GM18909 (cell line): ENCODE measurements around the gene MEGF9.

Source experiments
- ATAC-seq: cut with Tn5 transposase; IDR thresholded peaks from one replicate; pipeline ENCODE4 v1.9.1; 2021; ENCODE audit warnings: mild to moderate bottlenecking; ENCODE audit not compliant: unreplicated experiment, poor library complexity

Gene MEGF9

DNA sequence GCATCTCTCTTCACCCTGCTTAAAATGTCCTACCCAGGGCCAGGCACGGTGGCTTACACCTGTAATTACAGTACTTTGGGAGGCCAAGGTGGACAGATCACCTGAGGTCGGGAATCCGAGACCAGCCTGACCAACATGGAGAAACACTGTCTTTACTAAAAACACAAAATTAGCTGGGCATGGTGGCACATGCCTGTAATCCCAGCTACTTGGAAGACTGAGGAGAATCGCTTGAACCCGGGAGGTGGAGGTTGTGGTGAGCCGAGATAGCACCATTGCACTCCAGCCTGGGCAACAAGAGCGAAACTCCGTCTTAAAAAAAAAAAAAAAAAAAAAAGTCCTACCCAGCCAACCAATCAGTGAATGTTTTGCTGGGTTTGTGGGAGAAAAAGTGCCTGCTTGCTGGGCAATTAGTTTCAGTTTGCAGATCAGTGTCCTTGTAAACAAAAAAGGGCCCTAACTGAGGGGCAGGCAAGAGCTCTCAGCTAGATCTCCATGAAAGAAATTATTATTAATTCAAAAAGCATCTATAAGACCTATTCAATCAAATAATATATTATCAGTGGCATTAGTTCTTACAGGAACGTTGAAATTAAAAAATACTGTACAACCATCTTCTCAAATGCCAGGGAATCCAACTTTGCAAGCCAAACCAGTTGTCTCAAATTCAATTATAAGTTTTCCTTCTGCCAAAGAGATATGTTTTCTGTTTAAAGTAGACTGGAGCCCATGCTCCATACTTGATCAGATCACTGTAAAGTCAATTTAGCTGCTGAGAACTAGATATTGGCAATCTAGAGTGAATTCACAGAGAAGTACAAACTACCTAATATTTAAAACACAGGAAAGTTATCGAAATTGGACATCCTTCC, 3.9 kb downstream of the MEGF9 start:
- ATAC-seq: no peak

DNA sequence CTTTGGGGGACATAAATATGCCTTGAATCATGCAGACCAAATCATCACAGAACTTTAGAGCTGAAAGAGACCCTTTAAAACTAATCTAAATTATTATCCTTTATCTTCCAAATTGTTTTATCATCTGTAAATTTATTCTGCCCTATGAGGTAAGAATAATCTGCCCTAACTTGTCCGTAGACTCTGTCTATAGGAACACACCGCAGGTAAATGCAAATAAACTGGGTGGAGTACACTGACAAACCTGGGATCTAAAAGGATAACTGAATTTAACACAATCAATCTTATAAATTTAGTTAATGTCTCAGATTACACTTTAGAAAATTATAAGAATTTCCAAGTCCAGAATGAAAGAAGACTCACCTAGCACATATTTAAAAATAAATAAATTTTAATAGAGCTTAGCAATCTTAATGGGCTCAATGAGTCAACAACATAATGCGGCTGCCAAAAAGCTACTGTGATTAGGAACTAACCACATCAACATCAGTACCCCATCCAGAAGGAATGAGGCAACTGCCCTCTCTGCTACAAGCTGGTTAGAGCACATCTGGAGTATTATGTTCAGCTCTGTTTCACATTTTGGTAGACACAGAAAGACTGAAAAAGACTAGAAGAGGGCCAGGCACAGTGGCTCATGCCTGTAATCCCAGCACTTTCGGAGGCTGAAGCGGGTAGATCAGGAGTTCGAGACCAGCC, 5.6 kb downstream of the MEGF9 start:
- no peak for ATAC-seq

DNA sequence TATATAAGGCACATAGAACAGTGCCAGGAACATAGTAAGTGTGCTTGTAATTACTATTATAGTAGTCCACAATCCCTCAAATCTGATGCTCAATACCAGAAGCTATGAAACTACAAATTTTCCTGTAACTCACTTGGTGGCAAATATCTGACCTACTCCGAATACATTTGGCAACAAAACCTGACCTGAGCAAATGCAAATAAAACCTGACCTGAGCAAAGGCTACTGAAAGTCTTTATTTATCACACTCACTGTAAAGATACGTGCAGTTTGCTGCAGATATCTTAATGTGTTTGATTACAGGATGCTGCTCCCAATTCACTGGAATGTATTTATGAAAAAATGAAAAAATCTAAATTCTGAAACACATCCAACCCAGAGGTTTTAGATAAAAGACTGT, 7.1 kb downstream of the MEGF9 start:
- ATAC-seq: no peak

DNA sequence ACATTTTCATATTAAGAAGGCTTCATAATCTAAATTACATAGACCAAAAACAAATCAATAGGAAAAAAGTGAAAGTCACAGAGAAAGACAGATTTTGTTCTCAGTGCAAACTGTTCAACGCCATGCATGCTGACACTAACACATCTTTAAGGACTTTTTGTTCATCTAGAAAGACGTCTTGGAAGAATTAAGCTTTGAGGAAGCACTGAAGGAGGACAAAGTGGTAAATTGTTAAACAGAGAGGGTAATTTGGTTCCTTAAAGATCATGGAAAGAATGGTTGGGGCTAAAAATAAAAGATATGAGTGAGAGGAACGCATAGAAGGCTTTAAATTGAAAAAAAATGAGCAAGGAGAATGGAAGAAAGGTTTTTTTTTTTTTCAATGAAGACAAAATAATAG, 9.1 kb downstream of the MEGF9 start:
- ATAC-seq: no peak

DNA sequence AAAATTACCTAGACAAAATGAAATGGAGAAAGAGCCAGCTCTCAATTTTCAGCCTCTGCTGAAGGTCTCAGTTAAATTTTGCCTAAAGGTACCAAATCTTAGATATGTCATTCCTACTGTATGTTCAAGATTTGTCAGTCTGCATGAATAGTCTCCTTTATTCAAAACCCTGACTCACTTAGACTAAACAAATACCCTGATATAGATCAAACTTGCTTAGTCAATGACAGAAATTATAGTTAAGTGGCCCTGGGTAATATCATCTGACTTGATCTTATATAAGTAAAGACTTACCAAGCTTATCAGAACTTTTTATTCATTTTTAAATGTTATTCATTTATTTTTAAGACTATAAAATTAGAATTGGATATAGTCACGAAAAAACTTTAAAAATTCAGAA, 12.2 kb downstream of the MEGF9 start:
- no peak for ATAC-seq

DNA sequence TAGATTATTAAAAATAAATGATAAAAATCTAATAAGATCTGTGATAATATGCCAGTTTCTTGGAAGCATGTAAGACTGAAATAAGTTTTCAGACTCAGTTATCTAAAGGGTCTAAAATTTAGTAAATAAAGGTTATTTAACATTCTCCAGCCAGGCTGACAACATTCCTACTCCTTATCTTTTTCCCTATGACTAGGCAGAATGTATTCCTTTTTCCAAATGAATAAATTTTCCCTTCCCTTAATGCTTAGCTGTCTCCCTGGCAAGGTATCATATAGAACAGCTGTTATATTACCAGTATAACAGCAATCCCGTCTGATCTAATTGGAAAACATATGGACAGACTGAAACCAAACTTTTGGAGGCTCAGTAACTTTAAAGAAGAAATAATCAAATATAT, 13.0 kb downstream of the MEGF9 start:
- no peak for ATAC-seq

DNA sequence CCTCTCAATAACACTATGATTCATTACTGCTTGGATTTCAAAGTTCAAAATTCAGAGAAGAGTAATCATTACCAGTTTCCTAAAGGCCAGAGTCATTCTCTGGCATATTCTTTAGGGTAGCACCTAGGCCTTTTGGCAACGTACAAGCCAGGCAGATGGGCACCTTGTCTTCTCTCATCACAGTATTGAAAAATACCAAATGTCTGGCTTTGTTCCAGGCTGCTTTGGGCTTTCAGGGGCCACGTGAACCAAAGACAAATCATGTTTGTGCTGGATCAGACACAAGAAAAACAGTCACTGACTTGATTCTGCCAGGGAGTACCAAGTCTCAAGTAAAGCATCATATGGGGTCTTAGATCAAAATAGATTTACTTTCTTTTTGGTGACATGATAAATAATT, 15.5 kb downstream of the MEGF9 start:
- no peak for ATAC-seq

DNA sequence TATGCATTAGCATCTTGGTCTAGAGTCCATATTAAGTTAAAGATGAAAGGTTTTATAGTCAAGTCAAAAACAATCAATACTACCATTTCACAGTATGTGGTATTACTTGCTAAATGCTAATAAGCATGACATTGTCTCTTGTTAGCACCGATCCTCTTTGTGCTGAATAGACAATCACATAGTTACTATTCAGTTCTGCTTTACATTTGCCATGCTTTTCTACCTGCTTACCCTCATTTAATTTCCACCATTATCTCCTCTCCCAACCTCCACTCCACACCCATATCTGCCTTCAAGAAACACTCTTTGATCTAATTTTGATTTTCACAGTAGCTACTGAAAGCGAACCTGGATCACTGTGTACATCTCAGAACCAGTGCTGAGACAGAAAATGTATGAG, 16.8 kb downstream of the MEGF9 start:
- no peak for ATAC-seq

DNA sequence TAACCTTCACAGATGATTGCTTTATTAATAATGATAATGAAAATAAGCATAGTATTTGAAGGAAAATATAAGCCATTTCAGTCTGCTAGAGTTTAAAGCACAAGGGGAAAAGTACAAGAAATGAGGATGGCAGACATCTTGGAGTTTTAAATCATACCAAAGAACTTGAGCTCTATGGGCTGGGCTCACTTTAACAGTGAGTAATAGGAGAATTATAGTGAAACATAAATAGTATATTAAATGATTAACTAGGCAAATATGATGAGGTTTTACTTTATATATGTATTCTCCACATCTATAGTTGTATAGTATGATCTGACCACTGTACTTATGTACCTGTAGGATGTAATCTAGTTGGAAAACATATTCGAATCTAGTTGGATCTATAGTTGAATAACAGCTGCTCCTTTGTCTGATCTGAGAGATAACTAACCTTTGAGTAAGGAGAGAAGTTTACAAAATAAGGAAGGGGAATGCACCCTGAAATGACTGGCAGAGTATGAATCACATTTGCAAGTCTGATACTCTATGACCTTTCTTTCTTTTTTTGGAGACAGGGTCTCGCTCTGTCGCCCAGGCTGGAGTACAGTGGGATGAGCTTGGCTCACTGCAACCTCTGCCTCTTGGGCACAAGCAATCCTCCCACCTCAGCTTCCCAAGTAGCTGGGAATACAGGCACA, 17.6 kb downstream of the MEGF9 start:
- no peak for ATAC-seq

DNA sequence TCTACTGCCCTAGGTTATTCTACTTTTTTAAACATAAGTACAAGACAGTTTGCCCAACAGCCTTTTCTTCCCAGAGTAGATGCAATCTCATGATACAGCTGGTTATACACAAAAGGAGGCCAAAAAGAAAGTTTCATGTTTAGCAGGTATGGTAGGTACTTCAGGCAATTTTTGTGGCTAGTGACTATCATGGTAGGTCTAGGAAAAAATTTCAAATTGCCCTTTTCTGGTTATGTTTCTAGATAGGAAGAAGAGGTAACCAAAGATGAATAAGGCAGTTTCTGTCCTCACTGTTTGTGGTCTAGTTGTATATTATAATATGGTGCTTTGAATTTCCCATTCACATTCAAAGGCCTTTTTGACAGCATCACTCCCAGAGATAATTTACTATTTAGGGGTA, 19.7 kb downstream of the MEGF9 start:
- ATAC-seq: peak; percentile 38

DNA sequence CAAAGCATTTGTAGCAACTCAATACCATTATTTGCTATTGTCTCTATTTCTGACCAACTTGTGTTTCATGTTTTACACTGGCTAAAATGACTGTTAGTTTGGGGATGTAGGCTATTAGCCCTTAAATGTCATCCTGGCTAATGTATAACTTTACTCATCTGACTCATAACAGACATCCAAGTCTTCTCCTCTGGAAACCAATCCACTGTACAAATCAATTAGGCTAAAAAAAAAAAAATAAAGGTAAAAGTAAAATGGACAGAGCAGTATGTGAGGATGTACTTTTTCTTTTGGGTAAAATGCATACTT, 20.6 kb downstream of the MEGF9 start:
- ATAC-seq: peak; percentile 66

DNA sequence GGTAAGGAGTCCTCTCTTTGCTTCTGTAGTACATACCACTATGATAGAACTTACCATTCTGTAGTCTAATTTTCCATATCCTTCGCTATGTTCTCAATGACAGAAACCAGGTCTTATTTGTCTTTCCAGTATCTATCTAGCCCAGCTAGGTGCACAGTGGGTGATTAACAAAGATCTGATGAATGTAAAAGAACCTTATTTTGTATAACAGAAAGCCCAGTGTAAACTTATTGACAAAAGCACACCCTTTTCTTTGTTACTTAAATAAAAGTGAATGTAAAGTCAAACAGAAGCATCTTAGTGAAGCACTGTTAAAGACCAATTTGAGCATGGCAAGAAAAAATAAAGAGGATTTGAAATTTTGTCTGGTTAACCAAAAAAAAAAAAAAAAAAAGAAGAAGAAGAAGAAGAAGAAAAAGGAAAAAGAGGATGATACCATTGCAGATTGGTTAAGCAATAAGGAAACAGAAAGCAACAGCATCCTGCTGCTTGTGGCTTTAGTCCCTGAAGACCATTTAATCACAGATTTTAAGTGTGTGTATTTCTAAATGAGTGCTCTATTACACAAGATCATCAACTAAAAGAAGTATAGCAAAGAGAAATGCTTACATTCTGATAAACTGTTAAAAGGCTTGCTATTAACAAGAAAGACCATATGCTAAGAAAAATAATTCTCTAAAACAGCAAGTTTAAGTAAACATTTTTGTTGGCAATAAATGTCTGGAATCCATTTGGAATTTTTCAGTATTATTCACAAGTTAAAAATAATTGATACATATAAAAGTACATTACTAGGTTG, 21.2 kb downstream of the MEGF9 start:
- ATAC-seq: peak; percentile 56

DNA sequence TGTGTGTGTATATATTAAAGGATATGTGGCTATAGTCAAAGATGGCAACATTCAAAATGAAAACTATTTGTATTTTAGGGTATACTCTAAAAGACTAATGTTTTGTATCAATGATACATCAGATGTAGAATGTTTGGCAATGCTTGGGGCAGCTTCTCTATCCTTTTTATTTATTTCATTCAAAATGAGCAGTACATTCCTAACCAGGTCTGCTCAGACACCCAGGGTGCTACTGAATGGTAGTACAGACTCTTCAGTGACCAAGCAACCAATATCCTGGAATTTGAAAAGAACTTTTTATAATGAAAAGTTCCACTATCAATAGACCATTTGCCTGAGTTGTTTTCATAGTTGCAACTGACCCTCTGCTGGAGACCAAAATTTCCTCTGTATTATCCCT, 23.9 kb downstream of the MEGF9 start:
- no peak for ATAC-seq

DNA sequence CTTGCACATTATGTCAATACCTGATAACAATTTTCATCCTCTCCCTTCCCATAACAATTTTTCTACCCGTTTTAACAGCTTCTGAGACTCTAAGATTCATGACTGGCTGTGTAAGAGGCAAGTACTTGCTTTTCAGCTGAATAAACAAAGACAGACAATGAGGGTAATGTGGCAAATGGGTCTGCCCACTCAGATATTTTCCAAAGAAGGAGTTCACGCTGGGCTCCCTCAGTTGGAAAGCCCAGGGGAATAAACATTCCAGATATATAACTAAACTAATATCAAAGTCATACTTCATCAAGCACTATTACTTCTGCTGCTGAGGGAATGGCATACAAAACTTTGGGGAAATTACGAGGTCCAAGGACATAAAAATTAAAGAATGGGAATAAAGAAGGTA, 24.4 kb downstream of the MEGF9 start:
- ATAC-seq: no peak

DNA sequence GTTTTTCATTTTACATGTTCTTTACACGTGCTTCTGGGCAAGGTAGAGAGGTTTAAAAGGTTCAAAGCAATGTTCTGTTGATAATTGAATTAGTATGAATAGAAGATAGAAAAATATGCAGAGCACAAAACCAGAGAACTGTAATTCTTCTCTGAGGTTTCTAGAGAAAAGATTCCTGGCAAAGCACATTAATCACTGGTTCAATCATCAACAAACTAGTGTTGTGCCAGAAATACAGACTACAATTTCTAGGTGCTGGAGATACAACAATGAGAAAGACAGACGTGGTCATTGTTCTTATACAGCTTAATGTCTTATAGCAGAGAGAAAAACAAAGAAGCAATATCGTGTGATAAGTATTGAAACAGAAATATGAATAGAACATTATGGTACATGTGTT, 25.5 kb downstream of the MEGF9 start:
- ATAC-seq: no peak

DNA sequence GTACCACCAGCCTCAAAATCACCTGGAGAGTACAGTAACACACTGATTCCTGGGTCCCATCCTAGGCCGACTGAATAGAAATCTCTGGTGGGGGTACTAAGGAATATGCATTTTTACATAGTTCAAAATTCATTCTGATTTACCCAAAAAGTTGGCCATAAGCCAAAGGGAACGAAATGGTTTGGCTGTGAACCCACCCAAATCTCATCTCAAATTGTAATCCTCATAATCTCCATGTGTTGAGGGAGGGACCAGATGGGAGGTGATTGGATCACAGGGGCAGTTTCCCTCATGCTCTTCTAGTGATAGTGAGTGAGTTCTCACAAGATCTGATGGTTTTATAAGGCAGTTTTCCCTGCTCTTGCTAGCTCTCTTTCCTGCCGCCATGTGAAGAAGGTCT, 31.1 kb downstream of the MEGF9 start:
- ATAC-seq: no peak

DNA sequence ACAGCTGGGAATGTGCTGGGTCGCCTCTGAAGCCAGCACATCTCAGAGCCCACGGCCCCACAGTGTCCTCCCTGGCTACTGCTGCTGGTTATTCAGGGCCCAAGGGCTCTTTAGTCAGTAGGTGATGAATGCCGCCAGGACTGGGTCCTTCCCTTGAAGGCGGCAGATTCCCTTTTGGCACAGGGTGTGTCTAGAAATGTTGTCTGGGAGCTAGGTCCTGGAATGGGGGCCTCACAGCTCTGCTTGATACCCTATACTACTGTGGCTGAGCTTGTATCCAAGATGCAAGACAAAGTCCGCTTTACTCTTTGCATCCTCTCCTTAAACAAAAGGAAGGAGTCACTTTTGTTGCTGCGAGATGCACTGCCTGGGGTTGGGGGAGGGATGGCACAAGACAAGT, 33.1 kb downstream of the MEGF9 start:
- no peak for ATAC-seq

DNA sequence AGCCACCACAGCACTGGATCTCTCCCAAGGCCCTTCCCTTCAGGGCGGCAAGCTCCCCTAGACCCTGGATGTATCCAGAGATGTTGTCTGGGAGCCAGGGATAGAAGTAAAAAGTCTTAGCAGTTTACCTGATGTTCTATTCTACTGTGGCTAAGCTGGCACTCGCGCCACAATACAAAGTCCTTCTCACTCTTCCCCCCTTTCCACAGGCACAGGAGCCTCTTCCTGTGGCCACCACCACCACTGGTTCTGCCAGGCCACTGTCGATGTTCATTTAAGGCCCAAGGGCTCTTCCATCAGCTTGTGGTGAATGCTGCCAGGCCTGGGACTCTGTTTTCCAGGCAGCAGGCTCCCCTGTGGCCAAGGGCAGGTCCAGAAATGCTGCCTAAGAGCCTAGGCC, 33.7 kb downstream of the MEGF9 start:
- no peak for ATAC-seq

DNA sequence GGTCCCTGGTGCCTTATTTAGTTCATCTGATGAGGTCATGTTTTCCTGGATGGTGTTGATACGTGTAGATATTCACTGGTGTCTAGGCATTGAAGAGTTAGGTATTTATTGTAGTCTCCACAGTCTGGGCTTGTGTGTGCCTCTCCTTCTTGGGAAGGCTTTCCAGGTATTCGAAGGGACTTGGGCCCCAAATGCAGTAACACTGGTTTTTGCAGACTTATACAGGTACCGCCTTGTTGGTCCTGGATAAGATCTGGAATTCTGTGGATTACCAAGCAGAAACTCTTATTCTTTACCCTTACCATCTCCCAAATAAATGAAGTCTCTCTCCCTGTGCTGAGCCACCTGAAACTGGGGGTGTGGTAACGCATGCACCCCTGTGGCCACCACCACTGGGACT, 34.1 kb downstream of the MEGF9 start:
- ATAC-seq: no peak

DNA sequence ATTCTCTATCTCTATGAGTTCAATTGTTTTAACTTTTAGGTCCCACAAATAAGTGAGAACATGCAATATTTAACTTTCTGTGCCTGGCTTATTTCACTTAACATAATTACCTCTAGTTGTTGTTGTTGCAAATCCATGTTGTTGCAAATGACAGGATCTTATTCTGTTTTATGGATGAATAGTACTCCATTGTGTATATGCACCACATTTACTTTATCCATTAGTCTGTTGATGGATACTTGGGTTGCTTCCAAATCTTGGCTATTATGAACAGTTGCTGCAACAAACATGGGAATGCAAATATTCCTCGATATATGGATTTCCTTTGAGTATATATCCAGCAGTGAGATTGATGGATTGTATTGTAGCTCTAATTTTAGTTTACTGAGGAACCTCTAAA, 36.3 kb downstream of the MEGF9 start:
- no peak for ATAC-seq
